Loucy (cell line): Measurements from ENCODE around the gene TK1.
A peak's percentile ranks its signal among the peaks of the same experiment; 100 is the strongest.

Experiments
- H2AFZ ChIP-seq: fragments of 200-600 bp; sonication (generic); 2 replicates; pipeline ENCODE4 v1.6.0; 2016; ENCODE audit warnings: antibody characterized with exemption, mild to moderate bottlenecking, low read length, moderate library complexity
- H3F3A ChIP-seq: fragments of 200-600 bp; 2 replicates; pipeline ENCODE4 v1.6.0; 2016; ENCODE audit warnings: antibody characterized with exemption, low read depth, mild to moderate bottlenecking
- H3K27me3 ChIP-seq: fragments of 200-600 bp; sonication (generic); 2 replicates; pipeline ENCODE4 v1.6.1; 2014; ENCODE audit warnings: low read length, mild to moderate bottlenecking; ENCODE audit not compliant: insufficient read depth, poor library complexity, severe bottlenecking
- H3K36me3 ChIP-seq: fragments of 200-600 bp; sonication (generic); 2 replicates; pipeline ENCODE4 v1.6.1; 2016; ENCODE audit warnings: low read length; ENCODE audit not compliant: insufficient read depth
- H3K4me1 ChIP-seq: fragments of 200-600 bp; sonication (generic); 2 replicates; pipeline ENCODE4 v1.5.1; 2014; ENCODE audit warnings: low read length, mild to moderate bottlenecking; ENCODE audit not compliant: insufficient read depth, poor library complexity, severe bottlenecking
- H3K4me2 ChIP-seq: fragments of 200-600 bp; sonication (generic); 2 replicates; pipeline ENCODE4 v1.6.0; 2014; ENCODE audit warnings: antibody characterized with exemption, low read length, low read depth, mild to moderate bottlenecking; ENCODE audit not compliant: poor library complexity, severe bottlenecking
- H3K4me3 ChIP-seq: fragments of 200-600 bp; sonication (generic); 2 replicates; pipeline ENCODE4 v1.5.1; 2014; ENCODE audit warnings: low read length, mild to moderate bottlenecking, mixed read lengths; ENCODE audit not compliant: poor library complexity, severe bottlenecking
- H3K79me2 ChIP-seq: fragments of 200-600 bp; sonication (generic); 2 replicates; pipeline ENCODE4 v1.6.1; 2014; ENCODE audit warnings: low read length; ENCODE audit not compliant: insufficient read depth
- H3K9ac ChIP-seq: fragments of 200-600 bp; sonication (generic); 2 replicates; pipeline ENCODE4 v1.6.0; 2014; ENCODE audit warnings: mild to moderate bottlenecking, low read depth, low read length, moderate library complexity; ENCODE audit not compliant: poor library complexity, severe bottlenecking
- H3K9me2 ChIP-seq: fragments of 200-600 bp; sonication (generic); replicated peaks from 2 replicates; pipeline ENCODE4 v1.6.1; 2016; ENCODE audit warnings: low read depth, low read length, mixed read lengths
- H3K9me3 ChIP-seq: fragments of 200-600 bp; sonication (generic); 2 replicates; pipeline ENCODE4 v1.6.1; 2014; ENCODE audit warnings: mild to moderate bottlenecking, antibody characterized with exemption, low read length, low read depth; ENCODE audit not compliant: insufficient read depth
- H4K20me1 ChIP-seq: fragments of 200-600 bp; sonication (generic); 2 replicates; pipeline ENCODE4 v1.6.0; 2014; ENCODE audit warnings: antibody characterized with exemption, low read length, mild to moderate bottlenecking; ENCODE audit not compliant: insufficient read depth, poor library complexity, severe bottlenecking
- EZH2phosphoT487 ChIP-seq: fragments of 200-600 bp; IDR thresholded peaks from 2 replicates; pipeline ENCODE4 v1.6.1; 2018; ENCODE audit warnings: antibody characterized with exemption, mild to moderate bottlenecking, moderate library complexity, borderline replicate concordance
- TF ChIP-seq, protein P1 (sequence below): fragments of 200-600 bp; sonication (generic); conservative IDR thresholded peaks from 2 replicates; pipeline ENCODE4 v1.5.1; 2014; ENCODE audit warnings: mild to moderate bottlenecking, antibody characterized with exemption, low read length

TK1 gene

DNA sequence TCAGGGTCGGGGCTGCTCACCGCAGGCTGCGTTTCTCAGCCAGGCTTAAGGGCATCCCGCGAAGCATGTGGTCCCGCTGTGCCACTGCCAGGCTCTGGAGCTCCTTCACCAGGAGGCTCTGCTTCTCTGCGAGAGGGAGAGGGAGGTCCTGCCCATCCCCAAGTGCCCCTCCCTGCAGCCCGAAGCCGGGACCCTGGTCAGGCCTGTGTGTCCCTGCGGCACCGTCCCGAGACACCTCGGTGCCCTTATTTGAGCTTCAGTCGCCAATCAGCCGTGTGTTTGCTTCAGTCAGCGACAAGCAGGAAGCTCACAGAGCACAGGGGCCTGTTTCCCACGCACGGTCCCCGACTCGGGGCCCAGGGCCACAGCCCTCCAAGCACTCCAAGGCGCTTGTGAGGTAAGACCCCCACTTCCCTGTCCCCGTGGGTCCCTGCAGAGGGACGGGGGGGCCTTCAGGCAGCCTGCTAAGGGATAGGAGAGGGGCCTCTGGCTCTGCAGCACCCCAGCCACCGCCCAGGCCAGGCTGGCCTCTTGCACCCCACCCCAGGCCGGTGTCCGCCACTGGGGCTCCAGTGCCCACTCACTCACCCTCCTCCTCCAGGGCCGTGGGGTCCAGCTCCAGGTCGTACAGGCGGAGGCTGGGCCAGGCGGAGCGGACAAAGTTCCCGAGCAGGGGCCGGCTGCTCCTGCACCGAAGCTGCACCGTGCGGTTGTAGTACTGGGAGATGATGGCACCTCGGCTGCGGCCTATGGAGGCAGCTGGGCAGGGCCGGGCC lies 61.5 kb downstream of the TK1 start:
- Histone ChIP-seq H3K27me3 (no peaks in the 10 kb centered on the region), H3K79me2 (peaks cover 96% of the 10 kb centered on the region), H3K9me3 (no peaks in the 10 kb centered on the region), H3K9me2 (no peaks in the 10 kb centered on the region), H2AFZ (no peak overlapping the region), H3K4me3 (no peak overlapping the region), H3F3A (peaks cover 13% of the 10 kb centered on the region; the same call in 1 of the 2 replicates), H3K9ac (peak overlapping the region; percentile 99), H4K20me1 (peaks cover 35% of the 10 kb centered on the region), H3K36me3 (peaks cover 19% of the 10 kb centered on the region; the same call in 1 of the 2 replicates), H3K4me1 (peaks cover 68% of the 10 kb centered on the region), H3K4me2 (peak overlapping the region; percentile 81)
- TF ChIP-seq, protein P1, sequence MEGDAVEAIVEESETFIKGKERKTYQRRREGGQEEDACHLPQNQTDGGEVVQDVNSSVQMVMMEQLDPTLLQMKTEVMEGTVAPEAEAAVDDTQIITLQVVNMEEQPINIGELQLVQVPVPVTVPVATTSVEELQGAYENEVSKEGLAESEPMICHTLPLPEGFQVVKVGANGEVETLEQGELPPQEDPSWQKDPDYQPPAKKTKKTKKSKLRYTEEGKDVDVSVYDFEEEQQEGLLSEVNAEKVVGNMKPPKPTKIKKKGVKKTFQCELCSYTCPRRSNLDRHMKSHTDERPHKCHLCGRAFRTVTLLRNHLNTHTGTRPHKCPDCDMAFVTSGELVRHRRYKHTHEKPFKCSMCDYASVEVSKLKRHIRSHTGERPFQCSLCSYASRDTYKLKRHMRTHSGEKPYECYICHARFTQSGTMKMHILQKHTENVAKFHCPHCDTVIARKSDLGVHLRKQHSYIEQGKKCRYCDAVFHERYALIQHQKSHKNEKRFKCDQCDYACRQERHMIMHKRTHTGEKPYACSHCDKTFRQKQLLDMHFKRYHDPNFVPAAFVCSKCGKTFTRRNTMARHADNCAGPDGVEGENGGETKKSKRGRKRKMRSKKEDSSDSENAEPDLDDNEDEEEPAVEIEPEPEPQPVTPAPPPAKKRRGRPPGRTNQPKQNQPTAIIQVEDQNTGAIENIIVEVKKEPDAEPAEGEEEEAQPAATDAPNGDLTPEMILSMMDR: no peak
- no peak for TF ChIP-seq EZH2phosphoT487

DNA sequence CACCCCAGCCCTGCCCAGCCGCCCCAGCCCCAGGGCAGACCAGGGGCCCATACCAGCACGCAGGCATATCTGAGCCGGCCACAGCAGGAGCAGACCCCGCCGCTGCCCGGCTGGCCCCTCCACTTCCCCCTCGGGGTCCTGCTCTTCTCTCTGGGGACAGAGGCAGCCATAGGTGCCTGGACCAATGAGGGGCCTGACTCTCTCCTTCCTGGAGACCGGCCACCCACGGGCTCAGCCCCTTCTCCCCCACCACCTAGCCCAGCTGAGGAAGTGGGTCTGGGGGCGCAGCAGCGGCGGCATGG lies 62.1 kb downstream of the TK1 start:
- Histone ChIP-seq H2AFZ (no peak overlapping the region), H3K9me2 (no peaks in the 10 kb centered on the region), H3K27me3 (no peaks in the 10 kb centered on the region), H3K36me3 (peaks cover 19% of the 10 kb centered on the region; the same call in 1 of the 2 replicates), H3F3A (peaks cover 7% of the 10 kb centered on the region; the same call in 1 of the 2 replicates), H3K79me2 (peaks cover 94% of the 10 kb centered on the region), H3K9ac (no peak overlapping the region), H3K9me3 (no peaks in the 10 kb centered on the region), H4K20me1 (peaks cover 35% of the 10 kb centered on the region), H3K4me2 (peak overlapping the region; percentile 81), H3K4me1 (peaks cover 63% of the 10 kb centered on the region), H3K4me3 (no peak overlapping the region)
- TF ChIP-seq, protein P1: no peak
- TF ChIP-seq EZH2phosphoT487: no peak
